Progenitor cell of endocrine pancreas (in vitro differentiated cells): ENCODE data around the gene TPSD1. TPM values are rescaled to one million over a fixed set of nuclear protein-coding genes. Genes with fewer than 3 reads are reported as not detected.

Experiments
- DNase-seq: peaks from one replicate; pipeline ENCODE4 v3.0.0; 2021; ENCODE audit warnings: low spot score; ENCODE audit not compliant: unreplicated experiment
- H3K27ac Mint-ChIP-seq: 2 replicates; pipeline ENCODE4 v1.8.0; 2021; ENCODE audit warnings: mild to moderate bottlenecking, moderate library complexity, mixed read lengths
- H3K27me3 Mint-ChIP-seq: 2 replicates; pipeline ENCODE4 v1.8.0; 2021; ENCODE audit warnings: mixed read lengths
- H3K36me3 Mint-ChIP-seq: 2 replicates; pipeline ENCODE4 v1.8.0; 2022; ENCODE audit warnings: mixed read lengths; ENCODE audit not compliant: insufficient read depth
- H3K4me1 Mint-ChIP-seq: 2 replicates; pipeline ENCODE4 v1.8.0; 2021; ENCODE audit warnings: low read depth, mixed read lengths
- H3K4me3 Mint-ChIP-seq: 2 replicates; pipeline ENCODE4 v1.8.0; 2021; ENCODE audit warnings: low read depth, mild to moderate bottlenecking, moderate library complexity, mixed read lengths
- H3K9me3 Mint-ChIP-seq: 2 replicates; pipeline ENCODE4 v1.8.0; 2021; ENCODE audit warnings: low read depth, mixed read lengths
- total RNA-seq: library from RNA; stranded (reverse); gene quantifications from 2 replicates; pipeline ENCODE4 v1.2.1, GENCODE V29; 2021
- TF ChIP-seq, protein P1 (sequence below): fragments of 200-600 bp; sonication (generic); IDR thresholded peaks from one replicate; pipeline ENCODE4 v1.5.0; 2021; ENCODE audit warnings: antibody characterized with exemption, mild to moderate bottlenecking; ENCODE audit not compliant: unreplicated experiment

TPSD1 gene
- total RNA-seq, 1 donor from 2014 or later = not detected

DNA sequence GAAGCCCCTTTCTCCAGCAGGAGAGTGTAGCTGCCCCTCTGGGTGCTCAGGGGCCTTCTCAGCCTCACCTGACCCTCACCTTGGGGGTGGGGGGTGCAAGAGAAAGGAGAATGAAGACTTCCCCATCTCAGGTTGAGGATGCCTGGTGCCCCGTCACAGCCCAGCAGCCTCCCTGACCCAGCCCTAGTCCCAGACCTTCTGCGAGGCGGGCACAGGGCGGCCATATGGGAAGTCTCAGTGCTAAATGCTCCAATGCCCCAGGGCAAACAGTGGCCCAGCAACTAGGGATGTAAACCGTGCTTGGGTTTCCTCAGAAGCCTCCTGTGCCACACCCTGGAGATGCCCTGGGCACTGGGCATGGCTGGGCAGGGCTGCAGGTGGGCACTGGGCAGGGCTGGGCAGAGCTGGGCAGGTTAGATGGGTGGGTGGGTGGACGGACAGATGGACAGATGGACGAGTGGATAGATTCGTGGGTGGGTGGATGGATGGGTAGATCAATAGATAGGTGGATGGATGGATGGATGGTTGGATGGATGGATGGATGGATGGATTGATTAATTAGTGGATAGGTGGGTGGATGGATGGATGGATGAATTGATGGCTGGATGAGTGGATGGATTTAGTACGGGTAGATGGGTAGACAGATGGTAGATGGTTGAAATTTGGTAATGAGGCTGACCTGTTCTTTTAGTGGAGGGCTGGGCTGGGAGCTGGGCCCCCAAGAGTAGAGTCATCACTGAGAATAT, 16.8 kb downstream of the TPSD1 start:
- H3K9me3 Mint-ChIP-seq = no peaks in the 10 kb centered on the region
- TF ChIP-seq, protein P1, sequence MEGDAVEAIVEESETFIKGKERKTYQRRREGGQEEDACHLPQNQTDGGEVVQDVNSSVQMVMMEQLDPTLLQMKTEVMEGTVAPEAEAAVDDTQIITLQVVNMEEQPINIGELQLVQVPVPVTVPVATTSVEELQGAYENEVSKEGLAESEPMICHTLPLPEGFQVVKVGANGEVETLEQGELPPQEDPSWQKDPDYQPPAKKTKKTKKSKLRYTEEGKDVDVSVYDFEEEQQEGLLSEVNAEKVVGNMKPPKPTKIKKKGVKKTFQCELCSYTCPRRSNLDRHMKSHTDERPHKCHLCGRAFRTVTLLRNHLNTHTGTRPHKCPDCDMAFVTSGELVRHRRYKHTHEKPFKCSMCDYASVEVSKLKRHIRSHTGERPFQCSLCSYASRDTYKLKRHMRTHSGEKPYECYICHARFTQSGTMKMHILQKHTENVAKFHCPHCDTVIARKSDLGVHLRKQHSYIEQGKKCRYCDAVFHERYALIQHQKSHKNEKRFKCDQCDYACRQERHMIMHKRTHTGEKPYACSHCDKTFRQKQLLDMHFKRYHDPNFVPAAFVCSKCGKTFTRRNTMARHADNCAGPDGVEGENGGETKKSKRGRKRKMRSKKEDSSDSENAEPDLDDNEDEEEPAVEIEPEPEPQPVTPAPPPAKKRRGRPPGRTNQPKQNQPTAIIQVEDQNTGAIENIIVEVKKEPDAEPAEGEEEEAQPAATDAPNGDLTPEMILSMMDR = no peak
- no peak overlapping the region for H3K27ac Mint-ChIP-seq
- H3K36me3 Mint-ChIP-seq = no peaks in the 10 kb centered on the region
- no peaks in the 10 kb centered on the region for H3K4me1 Mint-ChIP-seq
- H3K27me3 Mint-ChIP-seq = peaks cover 24% of the 10 kb centered on the region
- no peak for DNase-seq
- H3K4me3 Mint-ChIP-seq = no peak overlapping the region

DNA sequence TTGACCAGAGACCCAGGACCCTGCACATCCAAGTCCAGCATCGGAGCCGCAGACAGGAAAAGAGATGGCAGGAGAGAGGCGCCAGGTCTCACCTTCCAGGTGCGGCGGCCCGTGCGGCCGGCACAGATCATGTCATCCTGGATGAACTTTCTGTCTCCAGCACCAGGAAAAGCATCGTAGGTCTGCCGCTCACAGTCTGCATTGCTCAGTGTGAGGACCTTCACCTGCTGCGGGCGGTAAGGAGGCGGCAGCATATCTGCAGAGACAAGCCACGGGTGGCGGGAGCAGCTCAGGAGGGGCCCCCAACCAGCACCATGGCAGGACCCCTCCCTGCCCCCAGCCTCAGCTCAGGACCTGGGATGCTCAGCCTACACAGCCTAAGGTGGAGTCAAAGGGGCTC, 17.9 kb downstream of the TPSD1 start:
- TF ChIP-seq, protein P1 = no peak
- H3K9me3 Mint-ChIP-seq = no peaks in the 10 kb centered on the region
- H3K4me3 Mint-ChIP-seq = no peak overlapping the region
- no peak overlapping the region for H3K27ac Mint-ChIP-seq
- no peaks in the 10 kb centered on the region for H3K4me1 Mint-ChIP-seq
- DNase-seq = no peak
- H3K36me3 Mint-ChIP-seq = no peaks in the 10 kb centered on the region
- H3K27me3 Mint-ChIP-seq = peaks cover 27% of the 10 kb centered on the region

DNA sequence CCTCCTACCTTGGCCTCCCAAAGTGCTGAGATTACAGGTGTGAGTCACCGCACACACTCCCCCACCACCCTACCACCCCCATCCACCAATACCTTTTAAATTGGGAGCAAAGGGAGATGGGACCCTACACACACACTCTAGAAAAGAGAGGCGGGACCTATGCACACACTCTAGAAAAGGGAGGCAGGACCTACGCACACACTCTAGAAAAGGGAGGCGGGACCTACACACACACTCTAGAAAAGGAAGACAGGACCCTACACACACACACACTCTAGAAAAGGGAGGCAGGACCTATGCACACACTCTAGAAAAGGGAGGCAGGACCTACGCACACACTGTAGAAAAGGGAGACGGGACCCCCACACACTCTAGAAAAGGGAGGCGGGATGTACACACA, 18.9 kb downstream of the TPSD1 start:
- Mint-ChIP-seq H3K36me3 (no peaks in the 10 kb centered on the region), H3K9me3 (no peaks in the 10 kb centered on the region), H3K4me3 (no peak overlapping the region), H3K4me1 (no peaks in the 10 kb centered on the region), H3K27me3 (peaks cover 24% of the 10 kb centered on the region), H3K27ac (no peak overlapping the region)
- TF ChIP-seq, protein P1 = no peak
- no peak for DNase-seq

DNA sequence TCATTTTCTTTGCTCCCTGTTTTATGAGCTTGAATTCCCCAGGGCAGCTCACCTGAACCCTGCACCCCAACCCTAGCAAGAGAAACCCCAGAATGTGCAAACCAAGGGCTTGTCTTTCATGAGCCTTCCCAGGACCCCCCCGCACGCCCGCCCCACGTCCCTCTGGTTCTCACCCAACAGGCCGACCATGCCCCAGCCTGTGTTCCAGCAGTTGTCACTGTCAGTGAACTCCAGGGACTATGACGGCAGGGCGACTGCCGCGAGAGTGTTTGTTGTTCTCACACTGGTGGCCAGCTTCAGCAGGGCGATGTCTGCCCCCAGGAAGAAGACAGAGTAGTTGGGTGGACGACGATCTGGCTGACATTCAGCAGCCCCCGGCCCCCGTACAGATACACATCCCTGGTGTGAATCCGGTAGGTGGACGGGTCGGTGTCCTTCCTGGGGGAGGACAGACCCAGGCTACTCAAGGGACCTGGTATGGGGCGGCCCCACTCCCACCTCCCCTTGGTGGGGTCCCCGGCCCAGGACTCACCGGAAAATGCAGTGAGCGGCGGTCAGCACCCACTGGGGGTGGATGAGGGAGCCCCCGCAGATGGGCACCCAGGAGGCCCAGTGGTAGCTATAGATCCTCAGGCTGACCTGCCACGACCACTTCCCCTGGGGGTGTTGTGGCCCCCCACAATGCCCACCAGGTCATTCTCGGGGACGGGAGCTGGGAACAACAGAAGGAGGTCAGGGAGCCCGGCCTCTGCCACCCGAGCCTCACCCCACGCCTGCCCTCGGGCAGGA, 20.1 kb downstream of the TPSD1 start:
- DNase-seq = no peak
- Mint-ChIP-seq H3K36me3 (no peaks in the 10 kb centered on the region), H3K27me3 (peaks cover 24% of the 10 kb centered on the region), H3K4me1 (no peaks in the 10 kb centered on the region), H3K9me3 (no peaks in the 10 kb centered on the region), H3K4me3 (no peak overlapping the region), H3K27ac (no peak overlapping the region)
- TF ChIP-seq, protein P1 = no peak

DNA sequence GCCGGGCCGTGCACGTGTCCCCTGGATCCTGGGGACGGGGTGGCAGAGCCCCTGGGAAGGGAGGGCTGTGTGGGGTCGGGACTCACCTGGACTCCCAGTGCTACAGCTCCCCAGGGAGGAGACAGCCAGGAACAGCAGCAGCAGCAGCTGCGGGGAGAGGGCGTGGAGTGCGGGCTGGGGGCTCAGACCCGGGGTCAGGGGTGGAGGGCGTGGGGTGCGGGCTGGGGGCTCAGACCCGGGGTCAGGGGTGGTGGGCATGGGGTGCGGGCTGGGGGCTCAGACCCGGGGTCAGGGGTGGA, 20.7 kb downstream of the TPSD1 start:
- Mint-ChIP-seq H3K27ac (no peak overlapping the region), H3K9me3 (no peaks in the 10 kb centered on the region), H3K36me3 (no peaks in the 10 kb centered on the region), H3K4me1 (no peaks in the 10 kb centered on the region), H3K4me3 (no peak overlapping the region), H3K27me3 (peaks cover 24% of the 10 kb centered on the region)
- TF ChIP-seq, protein P1 = no peak
- no peak for DNase-seq
